SKM-1 treated with dmso at 0.1 percent for 144 hours (cell line): Measurements from ENCODE around the gene GRIK4.

Experiments used
- DNase-seq: peaks from one replicate; lab custom pipeline; 2025; ENCODE audit not compliant: unreplicated experiment; lab: John Stamatoyannopoulos, UW

Gene GRIK4

DNA sequence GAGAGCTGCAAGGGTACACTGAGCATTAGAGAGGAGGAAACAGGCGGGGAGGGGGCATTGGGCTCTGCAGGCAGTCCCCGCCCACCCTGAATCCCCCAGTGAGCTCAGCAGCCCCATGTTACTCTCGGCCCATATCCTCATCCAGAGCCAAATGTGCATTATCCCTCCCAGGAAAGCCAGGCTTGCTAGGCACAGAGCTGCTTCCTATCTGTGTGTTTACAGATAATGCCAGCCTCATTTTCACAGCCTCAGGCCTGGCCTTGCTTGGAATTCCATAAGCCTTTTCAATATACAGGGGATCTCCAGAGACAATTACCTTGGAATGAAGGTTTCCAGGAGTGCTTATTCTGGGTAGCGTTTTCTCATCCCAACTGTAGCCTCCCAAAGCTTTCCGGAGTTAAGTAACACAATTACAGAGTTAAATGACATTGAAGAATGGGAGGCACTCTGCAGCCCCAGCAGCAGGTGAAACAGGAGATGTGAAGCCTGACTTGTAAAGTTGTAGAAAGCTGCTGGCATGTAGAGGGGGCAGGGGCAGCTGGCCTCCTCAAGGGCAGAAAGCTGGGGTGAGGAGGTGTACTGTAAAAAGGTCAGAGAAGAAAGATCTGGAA is 420.9 kb downstream of the GRIK4 start:
- DNase-seq: no peak

- DNase-seq: no peak
Observed at GRCh38 chr11:120936356-120936755, 424.8 kb downstream of the GRIK4 start.

DNA sequence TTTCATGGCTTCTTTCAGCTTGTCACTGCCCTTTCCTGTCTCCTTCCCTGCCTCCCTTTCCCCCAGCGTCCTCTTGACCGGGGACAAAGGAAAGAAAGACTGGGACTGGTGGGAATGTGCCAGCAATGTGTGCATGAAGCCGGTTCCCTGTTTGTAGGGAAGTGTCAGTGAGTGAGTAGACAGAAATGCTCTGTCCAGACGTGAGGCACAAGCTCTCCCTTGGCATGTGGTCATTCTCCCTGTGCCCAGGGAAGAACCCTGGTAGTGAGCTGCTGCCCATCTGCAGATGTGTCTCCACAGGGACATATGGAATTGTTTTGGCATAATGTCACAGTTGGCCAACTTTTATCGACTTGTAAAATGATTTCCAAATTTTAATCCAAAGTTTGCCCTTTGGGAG is 426.0 kb downstream of the GRIK4 start:
- no peak for DNase-seq

DNA sequence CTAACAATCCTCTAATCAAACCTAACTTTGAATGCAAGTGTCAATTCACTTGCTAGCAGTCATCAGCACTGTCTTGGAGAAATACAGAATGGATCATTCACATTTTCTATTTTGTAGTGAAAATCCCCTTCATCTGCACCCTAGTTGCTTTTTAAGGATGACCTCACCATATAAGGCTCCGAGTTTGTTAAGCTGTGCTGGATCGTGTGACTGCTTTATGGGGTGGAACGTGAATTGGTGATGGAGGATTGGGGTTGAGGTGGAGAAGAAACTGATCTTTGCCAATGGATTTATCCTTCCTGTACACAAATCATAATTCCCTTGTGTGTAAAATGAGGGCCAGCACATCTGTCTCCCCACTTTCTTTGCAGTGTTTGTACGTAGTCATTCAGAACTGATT is 426.7 kb downstream of the GRIK4 start:
- DNase-seq: no peak

- DNase-seq: no peak
Observed at GRCh38 chr11:120940160-120940848, 428.8 kb downstream of the GRIK4 start.

GRCh38 chr11:120941000-120941399 is 429.5 kb downstream of the GRIK4 start:
- no peak for DNase-seq

DNA sequence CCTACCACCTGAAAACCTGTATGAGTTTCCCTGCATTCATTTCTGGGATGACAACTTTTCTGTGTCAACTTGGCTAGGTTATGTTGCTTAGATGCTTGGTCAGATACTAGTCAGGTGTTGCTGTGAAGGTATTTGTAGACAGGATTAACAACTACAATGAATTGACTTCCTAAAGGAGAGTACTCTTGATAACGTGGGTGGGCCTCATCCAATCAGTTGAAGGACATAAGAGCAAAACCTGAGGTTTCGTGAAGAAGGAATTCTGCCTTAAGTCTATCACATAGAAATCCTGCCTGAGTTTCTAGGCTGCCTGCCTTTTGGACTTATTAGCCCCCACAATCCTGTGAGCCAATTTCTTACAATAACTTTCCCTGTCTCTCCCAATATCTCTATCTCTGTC is 431.2 kb downstream of the GRIK4 start:
- no peak for DNase-seq

DNA sequence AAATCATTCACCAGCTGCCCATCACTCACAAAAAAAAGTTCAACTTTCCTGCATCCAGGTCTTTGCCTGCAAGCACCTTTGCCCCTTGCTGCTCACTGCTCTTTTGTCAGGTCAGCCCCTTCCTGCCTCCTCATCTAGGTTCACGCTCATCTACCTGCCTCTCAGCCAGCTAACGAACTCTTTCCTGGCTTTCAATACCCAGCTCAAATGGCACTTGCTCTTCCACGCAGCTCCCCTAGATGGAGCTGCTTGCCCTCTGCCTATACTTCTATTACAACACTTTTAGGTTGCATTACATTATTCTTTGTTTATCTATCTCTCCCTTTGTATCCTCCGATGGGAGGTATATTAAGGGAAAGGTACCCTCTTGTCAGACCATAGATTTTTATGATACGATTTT is 433.5 kb downstream of the GRIK4 start:
- peak; percentile 3 for DNase-seq

- no peak for DNase-seq
Observed at GRCh38 chr11:120950880-120951279, 439.3 kb downstream of the GRIK4 start.

DNA sequence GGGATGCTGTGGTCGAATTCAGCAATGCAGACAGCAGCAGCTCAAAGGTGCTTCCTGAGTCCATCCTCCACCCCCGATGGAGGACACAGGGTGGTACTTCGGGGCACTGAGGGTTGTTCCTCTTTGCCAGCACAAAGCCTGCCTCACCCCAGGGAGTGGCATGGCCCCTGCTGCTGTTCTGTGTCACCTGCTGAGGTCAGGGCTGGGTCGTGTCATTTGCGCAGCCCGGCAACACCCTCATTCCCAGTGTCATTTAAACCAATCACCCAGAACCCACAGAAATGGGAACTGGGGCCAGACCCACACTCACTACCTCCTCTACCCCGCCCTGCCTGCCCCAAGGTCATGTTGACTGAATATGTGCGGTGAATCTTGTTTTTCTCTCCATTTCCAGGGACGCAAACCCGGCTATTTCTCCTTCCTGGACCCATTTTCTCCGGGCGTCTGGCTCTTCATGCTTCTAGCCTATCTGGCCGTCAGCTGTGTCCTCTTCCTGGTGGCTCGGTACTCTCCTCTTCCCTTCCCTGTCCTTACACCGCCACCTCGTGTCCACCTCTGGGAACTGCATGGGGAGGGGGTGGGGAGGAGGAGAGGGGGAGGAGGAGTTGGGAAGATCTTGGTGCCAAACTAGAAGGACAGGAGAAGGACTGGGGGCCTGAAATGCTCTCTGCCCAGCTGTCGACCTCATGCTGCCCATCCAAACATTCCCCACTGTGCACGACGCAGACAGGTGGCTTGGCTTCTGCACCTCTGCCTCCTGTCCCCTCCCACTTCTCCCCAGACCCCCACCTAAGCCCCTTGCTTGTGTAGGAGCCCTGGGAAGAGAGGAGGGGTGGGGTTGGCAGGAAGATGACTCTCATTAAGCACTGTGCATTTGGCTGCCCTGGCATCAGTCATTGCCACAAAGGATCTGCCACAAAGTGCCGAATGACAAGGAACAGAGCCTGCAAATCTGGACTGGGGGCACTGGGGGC is 441.2 kb downstream of the GRIK4 start:
- peak; percentile 50 for DNase-seq

DNA sequence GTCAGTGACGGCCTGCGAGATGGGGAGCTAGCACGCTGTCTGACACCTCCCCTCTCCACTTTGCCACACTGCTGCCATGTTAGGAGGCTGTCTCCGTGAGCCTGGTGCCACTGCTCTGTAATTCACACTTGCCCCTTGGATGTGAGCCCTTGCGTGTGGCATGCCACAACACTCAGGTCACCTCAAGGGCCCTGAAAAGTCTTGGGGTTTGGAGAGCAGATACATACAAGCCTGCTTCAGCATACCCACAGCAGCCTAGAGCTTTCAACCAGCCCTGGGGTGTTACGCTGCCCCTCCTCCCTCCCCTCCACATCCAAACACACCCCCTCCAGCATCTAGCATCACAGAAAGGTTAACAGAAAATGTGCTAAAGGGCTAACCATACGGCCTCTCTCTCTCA is 442.8 kb downstream of the GRIK4 start:
- DNase-seq: no peak

DNA sequence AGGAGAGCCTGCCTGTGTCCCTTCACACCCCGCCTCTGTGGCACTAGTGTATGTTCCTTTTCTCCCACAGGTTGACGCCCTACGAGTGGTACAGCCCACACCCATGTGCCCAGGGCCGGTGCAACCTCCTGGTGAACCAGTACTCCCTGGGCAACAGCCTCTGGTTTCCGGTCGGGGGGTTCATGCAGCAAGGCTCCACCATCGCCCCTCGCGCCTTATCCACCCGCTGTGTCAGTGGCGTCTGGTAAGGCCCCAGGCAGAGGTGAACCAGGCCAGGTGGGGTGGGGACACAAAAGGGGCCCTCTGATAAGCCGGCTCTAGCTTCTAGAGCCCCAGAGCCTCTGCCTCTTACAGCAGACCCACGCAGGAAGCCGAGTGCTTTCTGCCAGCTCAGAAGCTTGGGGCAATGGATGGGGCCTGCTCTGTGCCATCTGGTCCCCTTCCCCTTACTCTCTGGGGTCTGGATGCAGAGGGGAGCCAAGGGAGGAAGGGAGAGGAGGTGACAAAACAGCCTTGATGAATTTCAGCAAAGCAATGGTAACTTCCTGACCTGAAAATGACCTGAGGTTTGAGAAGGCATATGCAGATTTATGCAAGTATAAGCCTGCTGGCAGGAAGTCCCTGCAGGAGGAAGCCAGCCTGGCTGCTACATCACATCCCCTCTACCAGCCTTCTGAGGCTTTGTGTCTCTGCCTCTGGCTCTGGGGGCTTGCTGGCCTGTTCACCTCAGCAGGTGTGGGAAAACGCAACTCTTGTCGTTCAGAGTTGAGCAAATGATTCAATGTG is 445.4 kb downstream of the GRIK4 start:
- DNase-seq: peak; percentile 16

DNA sequence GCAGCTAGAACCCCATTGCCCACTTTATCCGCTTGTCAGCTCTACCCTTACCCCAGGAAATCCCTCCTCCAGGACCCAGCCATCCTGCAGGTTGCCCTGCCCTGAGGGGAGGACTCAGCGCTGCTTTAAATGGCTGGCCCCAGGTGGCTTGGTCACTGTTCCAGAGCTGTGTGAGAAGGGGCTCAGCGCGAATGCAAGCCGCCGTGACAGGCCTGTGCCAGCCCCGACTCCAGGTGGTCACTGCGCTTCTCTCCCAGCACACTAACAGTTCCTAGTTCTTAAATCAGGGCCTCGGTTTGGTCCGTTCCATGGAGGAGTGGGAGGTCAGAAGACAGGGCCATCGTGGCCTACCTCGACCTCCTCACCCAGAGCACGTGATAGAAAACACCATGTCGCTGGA is 446.6 kb downstream of the GRIK4 start:
- no peak for DNase-seq

- no peak for DNase-seq
Observed at GRCh38 chr11:120959189-120959588, 447.6 kb downstream of the GRIK4 start.

DNA sequence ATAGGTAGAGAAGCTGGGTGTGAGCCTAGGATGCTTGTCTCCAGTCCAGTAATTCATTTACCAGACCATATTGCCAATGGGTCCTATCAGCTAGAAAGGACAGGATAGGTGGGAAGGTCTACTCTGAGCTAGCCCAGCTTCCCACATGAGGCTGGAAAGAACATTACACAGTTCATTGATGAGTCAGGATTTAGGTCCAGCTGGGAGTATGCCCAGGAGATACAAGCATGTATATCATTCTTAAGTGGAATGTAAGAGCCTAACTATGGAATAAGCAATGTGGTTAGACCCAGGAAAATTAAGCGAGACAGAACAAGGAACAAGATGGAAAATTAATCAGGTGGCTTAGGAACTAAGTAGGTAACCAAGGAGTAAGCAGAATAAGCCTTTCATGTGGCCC is 453.3 kb downstream of the GRIK4 start:
- no peak for DNase-seq

GRCh38 chr11:120966840-120967239 is 455.3 kb downstream of the GRIK4 start:
- DNase-seq: no peak

DNA sequence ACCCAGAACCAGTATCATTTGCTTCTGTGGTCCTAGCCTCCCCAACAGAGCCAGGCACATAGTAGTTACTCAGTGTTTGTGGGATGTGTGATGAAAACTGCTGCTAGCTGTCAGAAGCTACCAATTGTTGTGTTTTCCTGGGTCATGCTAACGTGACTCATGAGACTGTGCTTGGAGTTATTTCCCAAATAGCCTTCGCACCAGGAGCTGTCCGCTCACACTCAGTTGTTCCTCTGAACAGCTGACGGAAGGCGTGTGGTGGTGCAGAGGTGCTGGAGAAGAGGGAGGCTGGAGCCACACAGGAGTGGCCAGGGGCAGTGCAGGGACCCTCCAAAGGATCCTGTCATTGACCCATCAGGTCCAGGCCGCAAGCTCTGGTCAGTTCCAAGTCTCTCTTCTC is 458.4 kb downstream of the GRIK4 start:
- DNase-seq: no peak

DNA sequence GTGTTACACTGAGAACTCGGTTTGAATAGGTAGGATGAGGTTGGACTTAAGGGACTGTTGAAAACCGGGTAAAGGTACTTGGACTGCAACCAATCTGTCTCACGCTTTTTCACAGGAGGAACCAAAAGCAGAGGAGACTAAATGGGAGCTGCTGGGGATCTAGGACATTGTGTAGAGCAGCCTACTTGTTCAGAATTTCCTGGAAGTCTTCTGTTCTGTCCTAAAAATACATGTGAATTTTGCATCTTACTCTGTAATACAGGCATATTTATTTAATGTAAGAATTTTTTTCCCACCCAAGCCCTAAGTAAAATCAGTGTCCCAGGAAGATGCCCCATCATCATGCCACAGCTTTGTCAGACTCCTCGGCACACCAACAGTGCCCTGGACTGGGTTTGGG is 460.3 kb downstream of the GRIK4 start:
- no peak for DNase-seq

- no peak for DNase-seq
Observed at GRCh38 chr11:120972621-120973020, 461.1 kb downstream of the GRIK4 start.

DNA sequence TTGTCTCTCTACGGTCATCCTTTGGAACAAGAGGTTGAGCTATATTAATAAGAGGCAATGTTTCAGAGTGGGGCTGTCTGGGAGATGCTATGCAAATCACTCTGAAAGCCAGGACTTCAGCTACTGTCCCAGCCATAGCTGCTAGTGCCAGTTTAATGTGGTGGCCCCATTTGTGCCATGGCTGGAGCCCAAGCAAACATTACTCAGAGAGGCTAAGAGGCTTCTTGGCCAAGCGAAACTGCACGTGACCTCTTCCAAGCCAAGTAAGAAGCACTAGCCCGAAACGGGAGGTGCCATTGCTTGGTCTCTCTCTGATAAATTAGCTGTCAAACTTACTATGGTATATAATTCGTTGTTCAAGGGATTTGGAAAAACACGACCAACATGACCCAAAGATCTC is 462.0 kb downstream of the GRIK4 start:
- DNase-seq: no peak

GRCh38 chr11:120974466-120974865 is 462.9 kb downstream of the GRIK4 start:
- no peak for DNase-seq
